Mesenteric fat pad (tissue), 1 donor: ENCODE measurements around the gene DHCR7. TPM values are rescaled to one million over a fixed set of nuclear protein-coding genes. Genes with fewer than 3 reads are reported as not detected.
"Not testable (repeated sequence)": the region's sequence is repeated elsewhere in the genome, so short reads cannot be mapped to it uniquely, and the experiment has no call there.

Experiments
- DNase-seq: peaks from one replicate; pipeline ENCODE4 v3.0.0-alpha.2; 2020; ENCODE audit warnings: low spot score
- total RNA-seq: library from RNA; stranded (reverse); fragmentation: NEBNext Ultra II Directional; extraction: Animal tissue kit (Norgen Biotek cat#: 25700); gene quantifications from one replicate; pipeline ENCODE4 v1.2.1, GENCODE V29; 2021
- donor health status: DM: yes; HTN: yes; CAD: no.

DHCR7 gene
- total RNA-seq, 1 donor from 2014 or later = 26.3 TPM

DNA sequence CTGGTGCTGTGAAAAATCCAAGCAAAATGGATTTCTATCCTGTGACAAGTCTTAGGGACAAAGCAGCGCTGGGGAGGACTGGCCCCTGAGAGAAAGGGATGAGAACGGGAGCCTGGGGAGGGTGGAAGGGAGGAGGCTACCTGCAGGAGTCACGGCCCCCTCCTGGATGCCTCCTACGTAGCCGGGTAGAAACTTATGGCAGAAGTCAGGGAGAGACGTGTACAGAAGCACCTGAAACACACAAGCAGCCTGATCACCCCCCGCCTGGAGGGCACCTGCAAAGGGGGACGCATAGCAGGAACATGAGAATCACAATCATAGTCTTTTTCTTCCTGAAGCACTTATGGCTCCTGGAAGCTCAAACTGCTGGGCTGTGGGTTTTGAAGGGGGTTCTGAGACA lies 6.1 kb downstream of the DHCR7 start:
- DNase-seq = peak; percentile 65

GRCh38 chr11:71441251-71441650 lies 6.9 kb downstream of the DHCR7 start:
- peak; percentile 65 for DNase-seq

DNA sequence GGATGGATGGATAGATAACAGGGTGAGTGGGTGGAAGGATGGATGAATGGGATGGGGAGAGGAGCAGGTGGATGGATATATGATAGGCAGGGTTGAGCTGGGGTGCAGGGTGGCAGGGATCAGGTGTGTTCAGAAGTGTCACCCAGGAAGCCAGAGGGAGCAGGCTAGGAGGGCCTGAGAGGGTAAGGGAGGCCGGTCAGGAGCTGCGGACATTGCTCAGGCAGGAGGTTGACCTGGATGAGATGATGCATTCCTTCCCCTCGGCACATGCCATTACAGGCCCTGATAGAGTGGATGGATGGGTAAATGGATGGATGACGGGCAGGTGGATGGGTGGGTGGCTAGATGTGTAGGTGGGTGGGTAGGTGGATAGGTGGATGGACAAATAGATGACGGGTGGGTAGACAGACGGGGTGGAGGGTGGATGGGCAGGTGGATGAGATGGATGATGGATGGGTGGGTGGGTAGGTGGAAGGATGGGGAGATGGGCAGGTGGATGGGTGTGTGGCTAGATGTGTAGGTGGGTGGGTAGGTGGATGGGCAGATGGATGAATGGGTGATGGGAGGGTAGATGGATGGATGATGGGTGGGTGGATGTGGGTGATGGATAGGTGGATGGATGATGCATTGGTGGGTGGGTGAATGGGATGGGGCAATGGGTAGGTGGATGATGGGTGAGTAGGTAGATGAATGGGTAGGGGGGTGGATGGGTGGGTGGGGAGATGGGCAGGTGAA lies 8.0 kb downstream of the DHCR7 start:
- no peak for DNase-seq

DNA sequence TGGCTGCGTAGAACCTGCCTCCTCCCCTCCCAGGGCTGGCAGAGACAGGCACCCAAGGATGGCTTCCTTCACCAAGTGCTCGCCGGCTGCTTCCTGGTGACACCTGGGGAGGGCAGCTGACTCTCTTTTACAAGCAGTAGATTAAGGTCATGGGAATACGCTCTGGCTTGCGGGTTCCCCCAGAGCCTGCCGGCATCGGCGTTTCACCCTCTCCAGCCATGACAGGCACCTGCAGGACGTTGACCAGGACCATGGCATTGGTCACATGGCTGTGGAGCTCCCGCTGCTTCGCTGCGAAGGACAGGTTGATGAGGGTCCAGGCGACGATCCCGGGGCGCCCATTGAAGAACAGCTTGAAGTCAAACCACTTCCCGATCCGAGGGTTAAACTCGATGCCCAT lies 9.5 kb downstream of the DHCR7 start:
- peak; percentile 71 for DNase-seq

DNA sequence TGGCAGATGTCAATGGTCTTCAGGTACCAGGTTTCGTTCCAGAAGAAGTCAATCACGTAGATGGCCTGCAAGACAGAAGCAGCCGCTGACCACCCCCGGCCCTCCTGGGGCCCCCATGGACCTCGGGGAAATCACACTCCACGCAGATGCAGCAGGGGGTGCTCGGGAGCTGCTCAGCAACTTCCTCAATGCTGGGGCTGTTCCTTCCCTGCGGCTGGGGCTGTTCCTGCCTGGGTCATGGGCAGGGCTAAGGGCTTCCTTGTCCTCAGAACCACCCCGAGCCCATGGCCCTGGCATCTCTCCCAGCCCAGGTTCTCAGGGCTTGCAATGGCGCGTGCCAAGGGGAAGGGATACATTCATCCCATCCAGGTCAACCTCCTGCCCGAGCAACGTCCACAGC lies 10.3 kb downstream of the DHCR7 start:
- no peak for DNase-seq

- DNase-seq = no peak
Measured at GRCh38 chr11:71437399-71437798, 10.8 kb downstream of the DHCR7 start.

DNA sequence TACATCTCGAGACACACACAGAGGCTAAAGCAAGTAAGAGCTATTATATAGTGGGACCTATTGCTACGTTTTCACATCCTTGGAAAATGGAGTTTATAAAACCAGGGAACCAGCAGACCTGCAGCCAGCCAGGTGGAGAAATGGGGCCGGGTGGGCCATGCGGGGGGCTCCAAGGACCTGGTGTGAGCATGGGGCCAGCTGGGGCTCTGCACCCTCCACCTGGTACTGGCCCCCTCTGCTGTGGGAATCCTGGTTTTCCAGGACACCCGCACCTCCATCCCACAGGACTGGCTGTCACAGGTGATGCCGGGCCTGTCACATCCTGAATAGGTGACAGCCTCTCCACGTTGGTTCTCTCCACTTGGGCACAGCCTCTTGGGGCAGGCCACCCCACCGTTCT lies 11.3 kb downstream of the DHCR7 start:
- no peak for DNase-seq

- peak; percentile 78 for DNase-seq
Measured at GRCh38 chr11:71435278-71435951, 12.8 kb downstream of the DHCR7 start.

- DNase-seq = peak; percentile 79
Measured at GRCh38 chr11:71434576-71435130, 13.5 kb downstream of the DHCR7 start.

- peak; percentile 88 for DNase-seq
Measured at GRCh38 chr11:71433648-71434450, 14.3 kb downstream of the DHCR7 start.

GRCh38 chr11:71432761-71433647 lies 15.2 kb downstream of the DHCR7 start:
- peak; percentile 57 for DNase-seq

DNA sequence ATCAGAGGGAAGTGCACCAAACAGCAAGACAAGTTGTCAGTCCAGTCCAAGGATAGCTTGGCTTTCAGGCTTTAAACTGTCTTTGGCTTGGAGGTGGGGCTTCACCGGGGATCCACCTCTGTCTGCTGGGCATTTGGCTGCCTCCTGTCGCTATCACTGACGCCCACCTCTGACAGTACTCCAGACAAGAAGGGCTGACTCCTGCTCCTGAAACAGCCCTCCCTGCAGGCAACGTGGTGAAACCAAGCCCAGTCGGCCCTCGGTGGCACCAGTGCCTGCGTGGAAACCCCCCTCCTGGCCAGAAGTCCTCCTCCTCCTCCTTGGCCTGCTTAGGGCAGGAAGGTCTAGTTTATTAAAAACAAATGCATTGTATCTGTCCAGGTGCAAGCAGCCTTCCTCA lies 16.9 kb downstream of the DHCR7 start:
- DNase-seq = peak; percentile 37

DNA sequence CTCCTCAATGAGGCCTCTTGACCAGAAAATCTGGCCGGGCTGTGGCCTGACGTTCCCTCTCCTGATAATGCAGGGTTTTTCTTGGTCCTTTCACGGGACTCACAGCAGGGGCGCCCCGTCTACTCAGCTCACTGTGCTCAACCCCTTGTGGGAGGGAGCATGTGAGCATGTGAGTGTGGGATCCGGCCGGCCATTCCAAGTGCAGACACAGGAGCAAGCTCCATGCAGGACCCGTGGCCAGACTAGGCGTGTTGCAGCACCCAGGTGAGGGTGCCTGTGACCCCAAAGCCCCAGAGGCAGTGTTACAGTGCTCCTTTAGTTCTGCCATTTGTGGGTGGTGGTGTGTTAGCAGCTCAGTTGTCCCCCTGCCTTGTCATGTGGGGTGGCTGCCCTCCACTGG lies 18.0 kb downstream of the DHCR7 start:
- DNase-seq = peak; percentile 74

DNA sequence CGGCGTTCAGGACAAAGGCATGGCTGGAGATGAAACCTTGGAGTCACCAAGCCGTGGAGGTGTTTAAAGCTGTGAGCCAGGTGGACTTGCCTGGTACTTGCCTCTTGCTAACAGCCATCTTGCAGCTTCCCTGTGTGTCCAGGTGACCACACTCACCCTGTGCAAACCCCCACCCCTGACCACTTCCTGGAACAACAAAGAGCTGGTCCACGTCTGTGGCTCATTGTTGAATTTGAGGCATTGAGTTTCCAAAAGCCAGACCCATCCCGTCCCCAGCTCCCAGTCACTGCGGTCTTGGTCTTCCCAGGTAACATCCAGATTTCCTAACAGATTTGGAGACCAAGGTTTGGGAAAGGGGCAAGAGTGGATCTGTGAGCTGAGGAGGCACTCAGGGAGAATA lies 18.5 kb downstream of the DHCR7 start:
- peak; percentile 68 for DNase-seq

DNA sequence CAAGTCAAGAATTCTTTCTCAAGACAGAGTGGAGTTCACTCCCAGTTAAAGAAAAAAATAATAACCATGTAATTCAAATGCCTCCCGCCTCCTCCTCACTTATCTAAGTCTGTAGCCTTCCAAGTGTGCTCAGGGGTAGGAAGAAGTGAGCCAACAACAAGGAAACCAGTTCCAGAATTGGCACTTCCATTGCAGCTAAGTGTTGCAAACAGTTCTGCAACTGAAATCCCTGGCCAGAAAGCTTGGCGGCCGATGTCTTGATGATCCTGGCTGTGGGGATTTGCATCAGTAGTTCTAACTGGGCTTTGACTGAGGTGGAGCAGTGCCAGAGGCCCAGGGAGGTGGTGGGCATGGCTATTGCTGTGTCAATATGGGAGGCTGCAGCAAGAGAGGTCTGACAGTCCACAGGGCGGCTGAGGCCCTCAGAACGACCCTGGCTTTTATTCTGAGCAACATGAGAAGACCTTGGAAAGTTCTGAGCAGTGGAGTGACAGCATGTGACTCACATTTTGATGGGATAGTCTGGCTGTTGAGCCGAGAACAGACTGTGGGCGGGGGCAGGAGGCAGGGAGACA lies 19.2 kb downstream of the DHCR7 start:
- peak; percentile 86 for DNase-seq

GRCh38 chr11:71426413-71426812 lies 21.8 kb downstream of the DHCR7 start:
- no peak for DNase-seq

GRCh38 chr11:71425860-71426259 lies 22.3 kb downstream of the DHCR7 start:
- DNase-seq = peak; percentile 28

- DNase-seq = no peak
Measured at GRCh38 chr11:71425409-71425808, 22.8 kb downstream of the DHCR7 start.

GRCh38 chr11:71423181-71423790 lies 24.9 kb downstream of the DHCR7 start:
- no peak for DNase-seq

- DNase-seq = not testable (repeated sequence)
Measured at GRCh38 chr11:71422318-71422717, 25.9 kb downstream of the DHCR7 start.
